ENCODE measurements around the gene CECR2. TPM values are rescaled to one million over a fixed set of nuclear protein-coding genes. Genes with fewer than 3 reads are reported as not detected.

CECR2 gene
- total RNA-seq, 4 donors from 2014 or later, result 1.1 to 2.1 (median 1.3) TPM

GRCh38 chr22:17575681-17576080, 206.4 kb downstream of the CECR2 start:
- H3K4me1 ChIP-seq, result peaks cover 23 to 40% (median 35%) of the 10 kb centered on the region in 4 donors
- H3K27me3 ChIP-seq, result no peaks in the 10 kb centered on the region
- TF ChIP-seq EP300 (IDR thresholded peaks at IDR 0.05) (no peak), POLR2AphosphoS5 (IDR thresholded peaks at IDR 0.05) (no peak), POLR2A (IDR thresholded peaks at IDR 0.05; ENCODE audit: low read depth) (no peak)
- H3K36me3 ChIP-seq, result peaks cover 0 to 2% (median under 1%) of the 10 kb centered on the region in 4 donors
- WGBS, result 74% methylated on average over 4 of the region's 4 CpGs
- H3K4me3 ChIP-seq, result no peak overlapping the region
- intact Hi-C loops (cut with DNase I), result no loop called here
- no peaks in the 10 kb centered on the region for H3K9me3 ChIP-seq
- H3K27ac ChIP-seq (replicated peaks in 1 of 4), result no peak overlapping the region
- DNase-seq (ENCODE audit: extremely low spot score), result no peak

GRCh38 chr22:17576470-17576869, 207.2 kb downstream of the CECR2 start:
- Histone ChIP-seq H3K36me3 (peaks cover 0 to 6% (median 2%) of the 10 kb centered on the region in 4 donors), H3K4me3 (no peak overlapping the region), H3K9me3 (no peaks in the 10 kb centered on the region), H3K4me1 (peaks cover 18 to 32% (median 29%) of the 10 kb centered on the region in 4 donors), H3K27me3 (peaks cover 0 to 7% (median 0%) of the 10 kb centered on the region in 4 donors), H3K27ac (replicated peaks in 1 of 4) (no peak overlapping the region)
- 88% methylated on average over 5 of the region's 6 CpGs for WGBS
- TF ChIP-seq CTCF (IDR thresholded peaks at IDR 0.05) (no peak), EP300 (IDR thresholded peaks at IDR 0.05) (no peak), POLR2A (IDR thresholded peaks at IDR 0.05; ENCODE audit: low read depth) (no peak), POLR2AphosphoS5 (IDR thresholded peaks at IDR 0.05) (no peak)
- DNase-seq (ENCODE audit: extremely low spot score), result no peak
- intact Hi-C loops (cut with DNase I), result no loop called here

DNA sequence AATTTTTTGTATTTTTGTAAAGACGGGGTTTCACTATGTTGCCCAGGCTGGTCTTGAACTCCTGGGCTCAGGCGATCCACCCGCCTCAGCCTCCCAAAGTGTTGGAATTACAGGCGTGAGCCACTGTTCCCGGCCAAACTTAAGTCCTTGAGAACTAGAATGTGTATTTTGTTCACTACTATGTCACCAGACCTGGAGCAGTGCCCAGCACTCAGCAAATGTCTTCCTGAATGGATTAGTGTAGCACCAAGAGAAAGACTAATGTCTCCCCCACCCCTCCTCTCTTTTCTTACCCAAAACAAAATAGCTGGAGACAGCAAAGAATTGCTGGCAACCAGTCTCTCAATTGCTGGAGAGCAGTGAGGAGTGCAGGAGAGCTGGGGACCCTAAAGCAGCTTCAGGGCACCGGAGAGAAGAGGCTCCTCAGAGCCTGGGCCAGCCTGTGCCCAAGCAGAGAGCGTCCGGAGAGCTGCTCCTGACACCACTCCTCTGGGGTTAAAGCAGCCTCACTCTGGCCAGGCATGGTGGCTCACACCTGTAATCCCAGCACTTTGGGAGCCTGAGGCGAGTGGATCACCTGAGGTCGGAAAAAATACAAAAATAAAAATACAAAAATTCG, 209.0 kb downstream of the CECR2 start:
- intact Hi-C loops (cut with DNase I), result loop anchor here (1.0 kb wide), 1 partner anchor 9 kb away; no protein-coding TSS in a partner anchor
- no peak for DNase-seq (ENCODE audit: extremely low spot score)
- WGBS, result 71% methylated on average over 11 of the region's 11 CpGs
- H3K9me3 ChIP-seq, result no peaks in the 10 kb centered on the region
- no peak overlapping the region for H3K4me3 ChIP-seq
- H3K4me1 ChIP-seq, result peaks cover 5 to 17% (median 14%) of the 10 kb centered on the region in 4 donors
- peaks cover 0 to 20% (median 2%) of the 10 kb centered on the region in 4 donors for H3K36me3 ChIP-seq
- H3K27ac ChIP-seq (replicated peaks in 1 of 4), result peak overlapping the region in 3 of 4 donors; percentile 42 to 67 (median 60)
- peaks cover 0 to 9% (median 0%) of the 10 kb centered on the region in 4 donors for H3K27me3 ChIP-seq
- peak; percentile 49 to 52 for TF ChIP-seq POLR2AphosphoS5 (IDR thresholded peaks at IDR 0.05)
- TF ChIP-seq POLR2A (IDR thresholded peaks at IDR 0.05; ENCODE audit: low read depth), result no peak

DNA sequence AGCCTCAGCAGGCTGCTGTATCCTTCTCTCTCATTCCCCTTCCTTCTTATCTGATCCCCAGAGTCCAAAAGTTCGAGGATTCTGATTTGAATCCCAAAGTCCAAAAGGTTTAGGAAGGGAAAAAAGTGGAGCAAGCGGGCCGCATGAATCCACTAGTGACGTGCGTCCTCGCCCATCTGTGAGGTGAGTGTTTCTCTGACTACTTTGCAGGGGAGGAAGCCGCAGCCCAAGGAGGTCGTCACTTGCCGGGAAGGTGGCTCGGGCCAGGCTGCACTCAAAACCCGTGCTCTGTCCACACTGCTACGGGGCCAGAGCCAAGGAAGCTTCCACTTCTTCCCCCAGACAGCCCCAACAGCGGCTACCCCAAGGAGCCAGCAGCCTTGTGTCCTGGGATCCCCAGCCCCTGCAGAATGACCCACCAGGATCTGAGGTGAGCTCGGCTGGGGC, 210.3 kb downstream of the CECR2 start:
- Histone ChIP-seq H3K27me3 (peaks cover 0 to 9% (median 0%) of the 10 kb centered on the region in 4 donors), H3K9me3 (no peaks in the 10 kb centered on the region), H3K4me3 (no peak overlapping the region), H3K4me1 (peaks cover 0 to 14% (median 10%) of the 10 kb centered on the region in 4 donors), H3K27ac (replicated peaks in 1 of 4) (no peak overlapping the region), H3K36me3 (peaks cover 0 to 22% (median 2%) of the 10 kb centered on the region in 4 donors)
- no peak for TF ChIP-seq POLR2A (IDR thresholded peaks at IDR 0.05; ENCODE audit: low read depth)
- no peak for TF ChIP-seq EP300 (IDR thresholded peaks at IDR 0.05)
- no peak for TF ChIP-seq POLR2AphosphoS5 (IDR thresholded peaks at IDR 0.05)
- no peak for TF ChIP-seq CTCF (IDR thresholded peaks at IDR 0.05)
- no peak for DNase-seq (ENCODE audit: extremely low spot score)
- intact Hi-C loops (cut with DNase I), result no loop called here
- WGBS, result 96% methylated on average over 12 of the region's 14 CpGs

DNA sequence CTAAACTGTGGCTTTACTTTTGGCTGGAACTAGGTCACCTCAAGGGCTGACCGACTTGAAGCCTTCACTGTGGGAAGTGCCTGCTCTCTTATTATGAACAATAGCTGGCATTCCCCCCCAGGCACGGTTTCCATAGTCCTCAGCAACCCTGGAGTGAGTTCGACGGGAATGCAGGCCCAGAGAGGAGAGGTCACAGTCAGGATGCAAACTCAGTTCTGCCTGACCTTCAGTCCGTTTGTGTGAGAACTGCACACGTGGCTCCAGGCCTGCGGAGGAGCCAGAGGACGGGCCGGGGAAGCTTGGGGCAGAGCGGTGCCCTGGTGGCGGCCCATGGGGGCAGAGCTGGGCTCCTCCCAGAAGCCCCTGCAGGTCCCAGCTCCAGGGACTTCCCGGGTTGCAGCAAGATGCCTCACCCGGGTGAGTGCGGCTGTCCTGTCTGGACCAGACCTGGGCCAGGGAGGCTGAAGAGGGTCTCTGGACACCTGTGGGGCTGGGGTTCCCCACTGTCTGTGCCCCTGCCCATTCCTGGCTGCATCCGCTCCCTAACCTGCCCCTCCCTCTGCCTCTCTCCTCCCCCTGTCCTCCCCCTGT, 211.3 kb downstream of the CECR2 start:
- DNase-seq (ENCODE audit: extremely low spot score), result no peak
- Histone ChIP-seq H3K27ac (replicated peaks in 1 of 4) (no peak overlapping the region), H3K27me3 (peaks cover 0 to 9% (median 0%) of the 10 kb centered on the region in 4 donors), H3K4me3 (no peak overlapping the region), H3K4me1 (peaks cover 0 to 14% (median 10%) of the 10 kb centered on the region in 4 donors), H3K9me3 (no peaks in the 10 kb centered on the region), H3K36me3 (peaks cover 0 to 22% (median 2%) of the 10 kb centered on the region in 4 donors)
- TF ChIP-seq CTCF (IDR thresholded peaks at IDR 0.05) (no peak), POLR2A (IDR thresholded peaks at IDR 0.05; ENCODE audit: low read depth) (no peak), EP300 (IDR thresholded peaks at IDR 0.05) (no peak), POLR2AphosphoS5 (IDR thresholded peaks at IDR 0.05) (no peak)
- intact Hi-C loops (cut with DNase I), result no loop called here
- 63% methylated on average over 3 of the region's 15 CpGs for WGBS
